ENCODE data around the gene AUTS2. TPM values are rescaled to one million over a fixed set of nuclear protein-coding genes. Genes with fewer than 3 reads are reported as not detected.
"Not testable (repeated sequence)": the region's sequence is repeated elsewhere in the genome, so short reads cannot be mapped to it uniquely, and the experiment has no call there.

The AUTS2 gene
- total RNA-seq, 1 donor from 2014 or later: 94.1 TPM

DNA sequence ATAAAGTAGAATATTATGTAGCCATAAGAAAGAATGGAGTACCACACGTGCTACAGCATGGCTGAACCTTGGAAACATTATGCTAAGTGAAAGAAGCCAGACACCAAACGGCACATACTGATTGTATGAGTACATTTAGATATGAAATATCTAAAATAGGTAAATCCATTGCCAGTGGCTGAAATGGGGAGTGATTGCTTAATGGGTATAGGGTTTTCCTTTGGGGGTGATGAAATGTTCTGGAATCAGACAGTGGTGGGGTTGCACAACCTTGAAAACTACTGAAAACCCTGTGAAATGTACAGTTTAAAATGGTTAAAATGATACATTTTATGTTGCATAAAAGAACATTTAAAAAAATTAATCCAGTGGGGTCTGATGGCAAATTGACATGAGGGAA is 667.9 kb downstream of the AUTS2 start:
- peaks cover 8% of the 10 kb centered on the region for H3K4me1 Mint-ChIP-seq (ENCODE audit: unreplicated experiment)
- H3K36me3 Mint-ChIP-seq: peaks cover 7% of the 10 kb centered on the region
- H3K27me3 Mint-ChIP-seq: peaks cover 14% of the 10 kb centered on the region
- H3K9me3 Mint-ChIP-seq: no peaks in the 10 kb centered on the region
- DNase-seq (ENCODE audit: extremely low spot score, unreplicated experiment): no peak
- no peak overlapping the region for H3K27ac Mint-ChIP-seq
- no peak overlapping the region for H3K4me3 Mint-ChIP-seq
- no peak for TF ChIP-seq CTCF (conservative IDR thresholded peaks at IDR 0.05)

- Mint-ChIP-seq H3K36me3 (peaks cover 7% of the 10 kb centered on the region), H3K27me3 (peaks cover 19% of the 10 kb centered on the region), H3K9me3 (no peaks in the 10 kb centered on the region), H3K4me1 (ENCODE audit: unreplicated experiment) (peaks cover 13% of the 10 kb centered on the region), H3K27ac (no peak overlapping the region), H3K4me3 (no peak overlapping the region)
- DNase-seq (ENCODE audit: extremely low spot score, unreplicated experiment): no peak
- TF ChIP-seq CTCF (conservative IDR thresholded peaks at IDR 0.05): no peak
Observed at GRCh38 chr7:70267381-70268120, 669.3 kb downstream of the AUTS2 start.

- peaks cover 13% of the 10 kb centered on the region for H3K4me1 Mint-ChIP-seq (ENCODE audit: unreplicated experiment)
- no peak for TF ChIP-seq CTCF (conservative IDR thresholded peaks at IDR 0.05)
- no peak overlapping the region for H3K4me3 Mint-ChIP-seq
- no peak overlapping the region for H3K27ac Mint-ChIP-seq
- H3K36me3 Mint-ChIP-seq: peaks cover 7% of the 10 kb centered on the region
- no peak for DNase-seq (ENCODE audit: extremely low spot score, unreplicated experiment)
- H3K27me3 Mint-ChIP-seq: peaks cover 19% of the 10 kb centered on the region
- no peaks in the 10 kb centered on the region for H3K9me3 Mint-ChIP-seq
Observed at GRCh38 chr7:70268179-70268578, 669.9 kb downstream of the AUTS2 start.

GRCh38 chr7:70270149-70270548 is 671.9 kb downstream of the AUTS2 start:
- Mint-ChIP-seq H3K9me3 (no peaks in the 10 kb centered on the region), H3K4me1 (ENCODE audit: unreplicated experiment) (peaks cover 13% of the 10 kb centered on the region), H3K27me3 (peaks cover 19% of the 10 kb centered on the region), H3K36me3 (peaks cover 7% of the 10 kb centered on the region), H3K4me3 (no peak overlapping the region), H3K27ac (no peak overlapping the region)
- DNase-seq (ENCODE audit: extremely low spot score, unreplicated experiment): no peak
- TF ChIP-seq CTCF (conservative IDR thresholded peaks at IDR 0.05): no peak

DNA sequence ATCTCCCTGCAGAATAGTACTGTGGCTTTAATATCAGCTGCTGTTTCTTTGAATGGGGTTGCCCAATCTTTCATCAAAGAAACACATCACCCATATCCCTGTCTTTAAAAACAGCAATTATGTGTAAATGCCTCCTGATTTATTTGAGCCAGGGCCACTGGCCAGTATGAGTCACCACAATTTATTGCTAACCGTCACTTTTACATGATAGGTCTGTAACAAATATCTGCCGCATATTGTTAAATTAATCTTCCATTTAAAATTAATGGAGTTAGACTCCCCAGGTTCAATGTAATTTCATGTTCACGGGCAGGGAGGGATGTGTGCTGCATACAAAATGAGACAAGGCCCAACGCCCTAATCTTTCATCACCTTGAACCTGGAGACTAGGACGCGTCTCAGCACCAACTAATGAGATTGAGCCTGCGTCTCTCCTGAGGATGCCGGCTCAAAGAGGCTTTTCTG is 673.4 kb downstream of the AUTS2 start:
- Mint-ChIP-seq H3K9me3 (no peaks in the 10 kb centered on the region), H3K4me3 (no peak overlapping the region), H3K4me1 (ENCODE audit: unreplicated experiment) (peaks cover 13% of the 10 kb centered on the region), H3K27me3 (peaks cover 19% of the 10 kb centered on the region), H3K27ac (no peak overlapping the region), H3K36me3 (peaks cover 3% of the 10 kb centered on the region)
- no peak for TF ChIP-seq CTCF (conservative IDR thresholded peaks at IDR 0.05)
- no peak for DNase-seq (ENCODE audit: extremely low spot score, unreplicated experiment)

GRCh38 chr7:70275570-70275969 is 677.3 kb downstream of the AUTS2 start:
- H3K4me3 Mint-ChIP-seq: not testable (repeated sequence)

More at GRCh38 chr7:70275570-70275969, 677.3 kb downstream of the AUTS2 start:
- H3K27me3 Mint-ChIP-seq; H3K9me3 Mint-ChIP-seq; DNase-seq (ENCODE audit: extremely low spot score, unreplicated experiment); H3K36me3 Mint-ChIP-seq; H3K4me1 Mint-ChIP-seq (ENCODE audit: unreplicated experiment); H3K27ac Mint-ChIP-seq: not testable (repeated sequence)
